DOHH2 (cell line): Measurements from ENCODE around the gene PIGM.

Experiments used
- CTCF ChIP-seq: fragments of 200-600 bp; sonication (generic); IDR thresholded peaks from one replicate; pipeline ENCODE4 v1.5.1; 2014; ENCODE audit warnings: antibody characterized with exemption, mild to moderate bottlenecking, low read depth, low read length; ENCODE audit not compliant: poor library complexity, severe bottlenecking
- EZH2phosphoT487 ChIP-seq: fragments of 200-600 bp; sonication (generic); IDR thresholded peaks from 2 replicates; pipeline ENCODE4 v1.6.1; 2017; ENCODE audit warnings: borderline replicate concordance, mild to moderate bottlenecking, antibody characterized with exemption, low read length, moderate library complexity, mixed read lengths

GRCh38 chr1:160009081-160009480 lies 22.7 kb downstream of the PIGM start:
- TF ChIP-seq CTCF (no peak), EZH2phosphoT487 (no peak)
